Mesothelial cell of epicardium (in vitro differentiated cells): ENCODE measurements around the gene DOCK6. TPM values are rescaled to one million over a fixed set of nuclear protein-coding genes. Genes with fewer than 3 reads are reported as not detected.

Source experiments
- DNase-seq, 2 experiments: peaks; one replicate each; pipeline ENCODE4 v3.0.0; 2021; ENCODE audit warnings: low spot score in 2 of 2; ENCODE audit not compliant: unreplicated experiment in 2 of 2
- H3K27ac Mint-ChIP-seq: 2 replicates; pipeline ENCODE4 v1.8.0; 2021; ENCODE audit warnings: mixed read lengths
- H3K27me3 Mint-ChIP-seq: 2 replicates; pipeline ENCODE4 v1.8.0; 2021; ENCODE audit warnings: low read depth, mixed read lengths
- H3K36me3 Mint-ChIP-seq: 2 replicates; pipeline ENCODE4 v1.8.0; 2021; ENCODE audit warnings: mixed read lengths
- H3K4me1 Mint-ChIP-seq: 2 replicates; pipeline ENCODE4 v1.8.0; 2021; ENCODE audit warnings: mixed read lengths
- H3K4me3 Mint-ChIP-seq: 2 replicates; pipeline ENCODE4 v1.8.0; 2021; ENCODE audit warnings: mild to moderate bottlenecking, moderate library complexity, mixed read lengths
- H3K9me3 Mint-ChIP-seq: 2 replicates; pipeline ENCODE4 v1.8.0; 2021; ENCODE audit warnings: mixed read lengths
- CTCF ChIP-seq: fragments of 200-600 bp; sonication (generic); IDR thresholded peaks from one replicate; pipeline ENCODE4 v1.5.0; 2021; ENCODE audit warnings: antibody characterized with exemption; ENCODE audit not compliant: unreplicated experiment
- total RNA-seq: library from RNA; stranded (reverse); gene quantifications from 3 replicates; pipeline ENCODE4 v1.2.1, GENCODE V29; 2021

DOCK6 gene
- total RNA-seq, 1 donor from 2014 or later, result 66.4 TPM

GRCh38 chr19:11239377-11240000 is 22.8 kb downstream of the DOCK6 start, which contains the start of gene ANGPTL8:
Gene ANGPTL8, plus strand, starts transcription at chr19:11239619. Its CDS starts 19 bp downstream, at chr19:11239638.
- Mint-ChIP-seq H3K27me3 (no peaks in the 10 kb centered on the region), H3K36me3 (peaks cover 23% of the 10 kb centered on the region), H3K27ac (no peak within 1 kb of the TSS), H3K4me1 (peaks cover 16% of the 10 kb centered on the region), H3K4me3 (no peak within 1 kb of the TSS), H3K9me3 (no peaks in the 10 kb centered on the region)
- TF ChIP-seq CTCF, result no peak
- DNase-seq, result no peak

- peaks cover 15% of the 10 kb centered on the region for H3K4me1 Mint-ChIP-seq
- no peaks in the 10 kb centered on the region for H3K27me3 Mint-ChIP-seq
- H3K9me3 Mint-ChIP-seq, result no peaks in the 10 kb centered on the region
- no peak overlapping the region for H3K27ac Mint-ChIP-seq
- H3K36me3 Mint-ChIP-seq, result peaks cover 23% of the 10 kb centered on the region
- no peak overlapping the region for H3K4me3 Mint-ChIP-seq
- TF ChIP-seq CTCF, result no peak
- no peak for DNase-seq
Measured at GRCh38 chr19:11238781-11239376, 23.4 kb downstream of the DOCK6 start.

- no peaks in the 10 kb centered on the region for H3K27me3 Mint-ChIP-seq
- H3K4me1 Mint-ChIP-seq, result peaks cover 11% of the 10 kb centered on the region
- no peaks in the 10 kb centered on the region for H3K9me3 Mint-ChIP-seq
- peaks cover 23% of the 10 kb centered on the region for H3K36me3 Mint-ChIP-seq
- no peak for TF ChIP-seq CTCF
- no peak for DNase-seq
- H3K4me3 Mint-ChIP-seq, result no peak overlapping the region
- H3K27ac Mint-ChIP-seq, result no peak overlapping the region
Measured at GRCh38 chr19:11238041-11238440, 24.3 kb downstream of the DOCK6 start.

DNA sequence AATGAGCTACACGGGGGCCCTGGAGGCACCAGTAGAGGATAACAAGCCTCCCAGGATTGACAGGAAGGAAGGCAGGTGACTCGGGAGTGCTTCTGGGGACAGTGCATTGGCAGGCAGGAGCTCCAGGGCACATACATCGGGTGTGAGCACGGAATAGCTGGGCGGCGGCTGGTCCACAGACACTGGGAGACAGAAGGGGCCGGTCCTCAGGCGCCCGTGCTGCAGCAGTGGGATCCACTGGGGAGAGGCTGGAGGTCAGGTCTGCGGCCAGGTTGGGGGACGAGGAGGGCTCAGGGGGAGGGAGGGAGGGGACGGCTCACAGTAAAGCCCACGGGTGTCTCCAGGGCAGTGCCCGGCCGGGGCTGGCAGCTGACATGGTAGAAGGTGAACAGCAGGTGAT is 25.0 kb downstream of the DOCK6 start:
- Mint-ChIP-seq H3K9me3 (no peaks in the 10 kb centered on the region), H3K27ac (no peak overlapping the region), H3K4me3 (no peak overlapping the region), H3K27me3 (no peaks in the 10 kb centered on the region), H3K36me3 (peaks cover 20% of the 10 kb centered on the region), H3K4me1 (peaks cover 8% of the 10 kb centered on the region)
- no peak for TF ChIP-seq CTCF
- no peak for DNase-seq

GRCh38 chr19:11236324-11237301 is 25.7 kb downstream of the DOCK6 start:
- no peak for TF ChIP-seq CTCF
- Mint-ChIP-seq H3K27me3 (no peaks in the 10 kb centered on the region), H3K27ac (no peak overlapping the region), H3K36me3 (peaks cover 20% of the 10 kb centered on the region), H3K4me1 (peaks cover 3% of the 10 kb centered on the region), H3K4me3 (no peak overlapping the region), H3K9me3 (no peaks in the 10 kb centered on the region)
- DNase-seq, result no peak
